GM18867 (cell line): ENCODE data around the gene KCNAB1.
A peak's percentile ranks its signal among the peaks of the same experiment; 100 is the strongest.

Experiments
- ATAC-seq: cut with Tn5 transposase; IDR thresholded peaks from one replicate; pipeline ENCODE4 v1.9.1; 2021; ENCODE audit warnings: mild to moderate bottlenecking, moderate library complexity; ENCODE audit not compliant: unreplicated experiment

KCNAB1 gene

DNA sequence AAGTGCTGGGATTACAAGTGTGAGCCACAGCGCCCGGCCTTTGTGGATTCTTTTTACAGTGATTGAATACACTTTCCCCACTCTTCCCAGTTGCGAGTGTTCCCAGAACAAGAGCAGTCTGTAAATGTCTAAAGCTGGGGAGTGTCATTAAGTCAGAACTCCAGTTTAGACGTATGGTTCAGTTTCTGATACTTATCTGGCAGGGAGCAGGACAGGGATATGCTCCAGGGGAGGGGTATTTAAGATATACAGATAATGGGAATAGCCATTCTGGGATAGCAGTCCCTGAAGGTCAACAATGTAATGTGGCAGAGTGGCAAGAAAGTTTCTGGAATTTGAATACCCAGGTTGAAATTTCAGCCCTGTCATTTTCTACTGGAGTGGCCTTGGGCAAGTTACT is 270.5 kb downstream of the KCNAB1 start:
- no peak for ATAC-seq

DNA sequence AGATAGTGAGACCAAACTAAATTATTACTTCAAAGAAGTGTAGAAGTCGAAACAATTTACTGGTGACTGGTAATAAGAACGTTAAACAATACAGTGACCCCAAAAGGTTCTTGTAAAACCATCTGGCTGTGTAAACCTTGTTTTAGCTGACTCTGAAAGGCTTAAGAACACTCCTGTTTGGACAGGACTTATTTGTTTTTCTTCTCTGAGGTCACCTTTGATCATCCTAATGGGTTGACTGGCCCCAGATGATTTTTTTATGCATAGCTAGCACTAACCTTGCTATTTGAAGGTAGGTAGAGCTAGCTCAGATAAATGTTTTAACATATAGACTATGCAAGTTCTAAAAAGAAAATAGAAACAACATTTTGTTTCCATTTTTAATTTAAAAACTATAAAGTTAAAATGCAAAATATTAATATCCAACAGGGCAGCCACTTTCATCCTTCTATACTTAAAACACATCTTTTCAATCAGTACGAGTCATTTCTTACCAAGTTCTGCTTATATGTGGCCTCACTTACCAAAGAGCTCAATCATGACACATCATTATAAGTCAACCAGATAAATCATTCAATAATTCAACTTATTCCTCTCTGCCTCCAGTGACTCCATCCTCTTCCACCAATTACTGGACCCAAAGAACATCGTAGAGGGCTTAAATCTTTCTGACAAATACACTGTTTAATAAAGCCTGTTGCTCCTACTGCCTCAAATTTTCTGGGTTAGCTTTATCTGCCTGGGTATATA is 275.8 kb downstream of the KCNAB1 start:
- ATAC-seq, result no peak

DNA sequence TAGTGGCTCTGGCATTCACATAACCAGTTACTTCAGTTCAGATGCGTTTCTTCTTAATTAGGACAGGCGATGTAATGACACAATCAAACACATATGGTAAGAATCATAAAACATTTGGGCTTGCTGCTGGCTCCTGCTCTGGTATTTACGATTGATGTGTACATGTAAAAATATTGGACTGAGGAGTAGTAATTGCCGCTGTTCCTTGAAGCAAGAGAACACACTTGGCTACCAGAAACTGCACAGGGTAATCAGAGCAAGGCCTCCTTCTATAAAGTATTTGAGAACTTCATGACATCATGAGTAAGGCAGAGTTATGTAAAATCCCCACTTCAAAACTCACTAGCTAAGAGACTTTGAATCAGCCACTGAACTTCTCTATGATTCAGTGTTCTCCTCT is 276.5 kb downstream of the KCNAB1 start:
- ATAC-seq, result no peak

DNA sequence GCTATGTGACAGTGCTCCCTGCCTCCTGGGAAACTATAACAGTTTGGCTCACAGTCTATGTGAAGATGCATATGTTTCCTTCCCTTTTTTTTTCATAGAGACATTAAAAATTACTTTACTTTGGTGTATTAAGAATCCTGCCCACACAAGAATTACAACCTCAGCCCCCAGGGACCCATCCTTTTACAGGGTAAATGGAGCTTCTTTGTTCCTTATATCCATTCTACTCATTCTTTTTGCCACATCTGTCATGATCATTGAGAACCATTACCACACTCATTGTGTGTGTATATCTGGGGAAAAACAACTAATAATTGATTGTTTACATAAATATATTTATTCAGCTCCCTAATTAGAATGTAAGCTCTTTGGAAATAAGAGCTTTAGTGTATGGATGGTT is 277.2 kb downstream of the KCNAB1 start:
- ATAC-seq, result no peak

DNA sequence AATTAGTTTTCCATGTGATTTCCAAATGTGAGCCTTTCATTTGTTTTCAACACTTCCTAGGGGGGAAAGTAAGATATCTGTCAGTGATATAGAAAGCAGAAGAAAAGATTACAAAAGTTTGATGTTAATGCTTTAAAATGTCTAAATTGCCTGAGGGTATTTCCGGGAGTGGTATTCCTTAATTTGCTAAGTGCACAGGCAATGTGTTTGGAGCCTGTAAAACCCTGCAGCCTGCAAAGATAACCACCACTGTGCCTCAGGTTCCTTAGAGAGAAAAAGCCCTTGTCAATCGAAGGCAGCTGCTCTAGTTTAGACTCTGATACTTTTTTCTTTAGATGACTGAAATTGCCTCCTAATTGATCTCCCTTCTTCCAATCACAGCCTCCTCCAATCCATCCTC is 279.7 kb downstream of the KCNAB1 start:
- no peak for ATAC-seq

DNA sequence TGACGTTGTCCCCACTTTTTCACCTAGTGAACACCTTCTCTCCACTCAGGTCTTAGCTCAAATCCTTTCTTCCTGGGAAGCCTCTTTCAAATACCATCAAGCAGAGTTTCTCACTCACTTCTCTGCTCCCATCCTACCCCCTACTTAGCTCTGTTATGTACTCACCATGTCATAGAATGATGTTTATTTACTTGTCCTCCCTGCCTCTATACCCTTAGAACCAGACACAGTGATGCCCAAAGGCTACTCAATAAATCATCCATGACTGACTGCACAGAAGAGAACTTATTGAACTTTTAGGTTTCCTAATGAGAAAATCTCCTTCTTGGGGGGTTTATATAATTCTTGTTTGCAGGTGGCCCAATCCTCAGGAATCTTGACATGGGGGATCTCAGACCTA is 280.4 kb downstream of the KCNAB1 start:
- ATAC-seq, result no peak

DNA sequence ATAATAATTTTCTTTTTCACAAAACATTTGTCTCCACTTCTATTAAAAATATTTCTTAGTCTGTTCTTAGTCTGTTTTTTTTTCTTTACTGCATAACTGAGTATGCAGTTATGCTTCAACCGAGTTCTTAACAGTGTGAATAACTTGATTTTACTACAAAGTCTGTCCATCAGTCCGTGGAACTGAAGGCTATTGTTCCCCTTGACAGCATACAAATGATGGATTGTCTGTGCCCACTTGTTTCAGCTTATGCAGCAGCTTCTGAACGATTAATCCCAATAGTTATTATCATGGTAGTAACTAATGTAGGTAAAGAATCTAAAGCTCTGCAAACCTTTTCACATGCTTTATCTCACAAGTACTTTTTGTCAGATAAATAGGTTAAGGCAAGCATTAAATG is 283.8 kb downstream of the KCNAB1 start:
- no peak for ATAC-seq

DNA sequence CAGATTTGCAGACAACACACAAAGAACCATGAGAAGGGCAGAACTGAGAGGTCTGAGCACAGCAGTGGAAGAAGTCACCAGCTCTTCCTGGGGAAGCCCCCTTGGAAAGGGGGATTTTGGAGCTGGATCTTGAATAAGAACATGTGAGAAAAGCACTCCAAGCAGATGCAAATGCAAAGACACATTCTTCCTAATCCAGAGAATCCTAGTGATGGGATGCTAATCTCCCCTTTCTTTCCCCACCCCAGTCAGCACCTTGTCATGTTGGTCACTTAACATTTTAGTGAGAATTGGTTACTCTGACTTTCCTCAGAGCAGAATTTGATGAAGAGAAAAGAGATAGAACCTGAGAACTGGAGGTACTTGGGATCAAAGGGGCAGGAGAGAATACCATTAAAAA is 286.0 kb downstream of the KCNAB1 start:
- no peak for ATAC-seq

DNA sequence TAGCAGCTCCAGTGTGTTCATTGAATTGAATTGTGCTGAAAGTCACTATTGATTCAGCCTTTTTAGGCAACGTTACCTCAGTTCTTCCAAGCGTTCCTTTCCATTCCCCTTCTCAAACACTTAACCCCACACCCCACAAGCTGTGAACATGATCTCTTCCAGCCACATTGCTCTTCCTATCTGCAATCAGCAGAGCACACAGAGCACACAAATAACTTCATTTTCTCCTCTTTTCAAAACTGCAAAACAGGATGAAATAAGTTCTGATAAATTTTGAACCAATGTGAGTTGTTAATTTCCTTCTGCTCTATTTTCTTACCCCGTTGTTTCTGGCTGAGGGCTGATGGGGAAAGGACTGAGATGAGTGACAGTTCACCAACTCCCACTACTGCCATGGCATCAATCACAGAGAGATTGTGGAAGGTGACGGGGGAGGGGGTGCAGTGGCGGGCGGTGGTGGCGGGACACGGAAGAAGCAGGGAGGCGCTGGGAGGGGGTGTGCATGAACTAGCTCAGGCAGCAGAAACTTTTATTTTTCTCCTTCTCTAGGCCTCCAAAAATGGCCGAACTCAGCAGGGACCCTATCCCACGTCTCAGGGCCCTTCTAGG is 287.3 kb downstream of the KCNAB1 start:
- ATAC-seq, result no peak

DNA sequence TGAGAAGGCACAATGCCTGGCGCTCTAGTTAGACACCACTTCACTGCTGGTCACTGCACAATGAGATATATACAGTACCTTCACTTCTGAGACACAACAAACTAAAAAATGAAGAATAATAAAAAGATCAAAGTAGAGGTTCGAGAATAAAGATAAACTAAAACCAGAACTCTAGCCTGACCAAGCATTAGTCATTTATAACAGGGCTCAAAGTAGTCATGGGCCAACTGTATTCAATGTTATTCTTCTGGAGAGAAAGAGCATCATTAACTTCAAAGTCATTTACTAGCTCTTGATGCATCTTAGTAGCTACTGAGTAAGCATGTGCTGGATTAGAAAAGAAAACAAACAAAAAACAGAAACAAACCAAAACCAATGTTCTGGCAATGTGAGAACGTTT is 289.3 kb downstream of the KCNAB1 start:
- ATAC-seq, result no peak

DNA sequence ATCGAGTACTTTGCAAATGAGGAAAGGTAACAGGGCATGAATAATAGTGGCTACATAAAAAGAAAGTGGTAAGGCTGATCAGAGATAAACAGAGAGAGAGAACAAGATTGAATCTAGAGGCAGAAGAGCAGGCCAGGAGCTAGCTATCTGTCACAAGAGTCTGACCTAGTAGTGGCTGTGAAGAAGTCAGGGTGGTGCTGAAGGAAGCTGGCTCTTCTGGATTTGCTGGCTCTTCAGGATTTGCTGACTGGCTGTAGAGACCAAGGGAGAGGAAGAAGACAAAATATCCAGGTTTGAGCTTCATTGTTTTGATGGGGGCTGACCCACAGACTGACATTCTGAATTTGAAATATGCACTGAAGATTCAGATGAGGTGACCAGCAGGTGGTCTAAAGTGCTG is 292.2 kb downstream of the KCNAB1 start:
- no peak for ATAC-seq

DNA sequence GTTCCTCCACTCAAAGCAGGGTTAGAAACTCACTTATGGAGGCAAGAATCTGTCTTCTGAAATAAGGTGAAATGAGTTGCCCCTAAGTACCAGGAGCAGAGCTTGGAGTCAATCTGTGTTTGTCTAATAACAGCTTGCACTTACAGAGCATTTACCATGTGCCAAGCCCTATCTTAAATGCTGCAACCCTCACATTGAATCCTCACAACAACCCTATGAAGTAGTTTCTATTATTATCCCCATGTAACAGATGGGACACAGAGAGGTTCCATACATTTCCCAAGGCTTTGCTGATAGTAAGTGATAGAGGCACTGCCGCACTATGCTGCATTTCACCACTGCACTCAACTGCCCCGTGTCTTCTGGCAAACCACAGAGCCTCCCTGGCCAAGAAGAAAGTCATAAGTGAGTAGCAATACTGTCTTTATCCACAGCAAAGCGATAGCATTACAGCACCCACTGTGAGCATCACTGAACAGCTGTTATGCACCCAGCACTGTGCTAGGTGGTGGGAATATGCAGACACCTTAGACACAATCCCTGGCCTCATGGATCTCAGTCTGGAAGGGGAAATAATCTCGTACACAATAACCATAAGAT is 293.0 kb downstream of the KCNAB1 start:
- ATAC-seq, result no peak

DNA sequence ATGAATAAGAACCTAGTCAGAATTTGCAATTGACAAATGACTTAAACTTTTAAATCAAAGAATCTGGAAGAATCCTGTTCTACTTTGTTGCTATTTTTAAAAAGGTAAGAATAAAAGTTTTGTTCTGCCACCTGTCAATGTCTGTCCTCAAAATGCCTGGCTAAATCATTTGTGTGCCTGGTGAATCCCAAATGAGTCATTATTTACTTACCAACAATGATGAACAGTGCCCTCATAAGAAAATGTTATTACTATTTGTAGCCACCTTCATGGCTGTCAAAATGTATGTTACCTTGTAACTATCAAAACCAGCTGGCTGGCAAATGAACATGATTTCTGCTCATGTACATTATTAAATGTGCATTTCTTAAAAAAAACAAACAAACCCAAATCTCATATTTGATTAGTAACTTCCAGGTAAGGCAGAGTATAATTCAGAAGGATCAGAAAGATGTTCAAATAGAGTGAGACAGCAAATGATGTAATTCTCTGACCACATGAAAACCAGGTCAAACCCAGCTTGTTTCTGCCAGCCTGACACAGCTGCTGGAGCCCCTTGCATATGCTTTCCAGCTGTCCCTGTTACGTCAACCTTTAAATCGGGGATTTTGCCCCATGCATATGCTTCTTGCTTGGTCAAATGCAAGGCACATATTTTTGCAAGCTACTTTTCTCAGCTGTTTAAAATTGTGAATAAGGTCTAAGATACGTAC is 296.6 kb downstream of the KCNAB1 start:
- peak; percentile 46 for ATAC-seq

DNA sequence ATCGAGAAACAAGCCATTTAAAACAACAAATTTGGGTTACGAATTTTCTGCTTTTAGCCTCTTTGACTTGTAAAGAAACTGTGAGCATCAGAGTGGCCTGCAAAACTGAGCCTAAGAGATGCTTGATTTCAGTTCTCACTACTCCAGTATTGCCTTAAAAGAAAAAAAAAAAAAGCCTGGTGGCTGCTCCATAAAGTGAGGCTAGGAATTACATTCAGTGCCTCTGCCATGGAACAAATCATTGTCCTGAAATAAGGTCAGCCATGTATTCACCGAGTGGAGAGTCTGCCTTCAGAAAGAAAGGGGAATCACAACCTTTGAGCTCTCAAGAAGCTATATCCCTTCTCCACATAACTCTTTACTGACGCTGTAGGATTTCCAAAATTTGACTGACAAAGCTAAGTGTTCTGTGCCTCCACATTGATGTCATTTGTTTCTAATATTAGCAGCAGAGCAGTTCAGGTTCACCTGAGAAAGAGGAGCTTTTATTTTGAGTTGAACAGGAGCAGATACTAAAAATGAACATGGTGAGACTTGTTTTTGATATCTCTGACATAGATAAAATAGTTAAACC is 297.3 kb downstream of the KCNAB1 start:
- ATAC-seq, result no peak

DNA sequence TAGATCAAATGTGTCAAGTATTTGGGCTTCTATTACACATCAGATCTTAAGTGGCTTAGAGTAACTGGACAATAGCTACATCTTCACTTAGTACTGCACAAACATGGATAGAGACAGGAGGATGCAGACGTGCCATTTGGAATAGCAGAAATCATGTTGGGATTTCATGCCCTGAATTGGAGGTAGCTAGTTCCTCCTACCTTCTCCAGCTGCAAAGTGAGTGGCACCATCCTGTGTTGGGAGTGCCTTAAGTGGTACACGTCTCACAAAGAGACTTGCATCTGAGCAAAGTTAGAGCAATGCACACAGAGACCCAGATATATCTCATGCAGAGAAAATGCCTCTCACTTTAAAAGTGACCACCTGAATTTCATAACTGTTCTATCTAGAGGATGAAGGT is 298.1 kb downstream of the KCNAB1 start:
- ATAC-seq, result no peak

DNA sequence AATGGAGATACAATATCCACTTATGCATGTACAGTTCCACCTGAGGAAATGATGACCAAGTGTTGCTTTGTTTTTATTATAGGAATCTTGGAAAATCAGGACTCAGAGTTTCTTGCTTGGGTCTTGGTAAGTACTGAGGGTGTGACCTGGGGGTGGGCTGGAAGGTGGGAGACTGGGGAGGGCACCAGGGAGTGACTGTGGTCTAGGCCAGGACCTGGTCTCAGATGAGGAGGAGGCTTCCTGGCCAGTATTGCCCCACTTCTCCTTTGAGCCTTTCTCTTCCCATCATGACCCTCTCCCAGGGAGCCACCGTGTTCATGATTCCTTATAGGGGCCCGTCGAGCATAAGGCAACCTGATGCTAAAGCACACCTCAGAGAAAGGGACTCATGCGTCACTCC is 301.2 kb downstream of the KCNAB1 start:
- ATAC-seq, result no peak

DNA sequence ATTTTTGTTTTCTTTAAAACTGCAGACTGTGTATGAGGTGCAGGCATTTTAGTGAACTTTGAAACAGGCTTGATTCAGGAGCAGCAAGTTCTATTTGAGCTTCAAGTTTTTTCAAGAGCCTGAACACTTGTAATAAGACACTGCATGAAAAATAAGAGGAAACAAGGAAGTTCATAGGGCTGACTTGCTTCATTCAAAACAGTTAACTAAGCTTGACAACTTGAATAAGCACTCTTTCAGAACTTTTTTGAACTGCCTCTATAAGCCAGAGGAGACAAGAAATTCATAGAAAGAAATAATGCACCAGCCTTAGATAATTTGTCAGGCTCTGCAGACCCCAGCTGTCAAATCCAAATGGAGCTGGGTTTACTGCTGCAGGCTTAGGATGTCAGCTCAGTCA is 304.4 kb downstream of the KCNAB1 start:
- no peak for ATAC-seq

DNA sequence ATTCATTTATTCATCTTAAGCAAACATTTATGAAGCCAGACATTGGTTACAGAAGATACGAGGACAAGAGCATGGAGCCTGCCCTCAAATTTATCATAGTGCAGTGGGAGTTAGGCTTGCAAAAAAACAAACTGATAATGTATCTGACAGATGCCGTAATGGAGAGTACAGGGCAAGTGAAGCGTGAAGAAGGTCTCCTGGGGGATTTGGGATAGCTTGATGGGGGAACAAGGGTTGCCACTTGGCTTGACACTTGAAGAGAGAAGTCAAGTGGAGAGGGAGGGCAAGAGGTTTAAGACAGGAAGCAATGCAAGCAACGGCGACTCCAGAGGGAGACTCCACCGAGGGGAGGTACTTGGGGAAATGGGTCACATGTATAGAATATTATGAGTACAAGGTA is 305.3 kb downstream of the KCNAB1 start:
- no peak for ATAC-seq

DNA sequence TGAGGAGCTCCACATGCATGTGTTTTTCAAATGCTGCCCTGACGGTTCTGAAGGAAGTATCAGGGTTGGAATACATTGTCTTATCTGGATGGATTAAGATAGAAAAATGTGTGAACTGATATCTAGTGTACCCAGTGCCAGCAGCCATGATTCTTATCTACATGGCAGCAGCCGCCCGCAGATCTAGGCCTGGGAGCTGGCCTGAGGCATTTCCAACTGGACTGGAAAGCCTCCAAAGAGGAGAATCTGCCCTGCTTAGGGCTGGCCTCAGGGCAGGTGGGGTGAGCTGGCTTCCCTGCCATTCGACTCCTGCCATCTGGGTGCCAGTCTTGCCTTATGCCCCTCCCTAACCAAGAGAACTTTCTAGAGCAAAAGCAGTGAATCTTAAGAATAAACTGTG is 308.7 kb downstream of the KCNAB1 start:
- no peak for ATAC-seq

DNA sequence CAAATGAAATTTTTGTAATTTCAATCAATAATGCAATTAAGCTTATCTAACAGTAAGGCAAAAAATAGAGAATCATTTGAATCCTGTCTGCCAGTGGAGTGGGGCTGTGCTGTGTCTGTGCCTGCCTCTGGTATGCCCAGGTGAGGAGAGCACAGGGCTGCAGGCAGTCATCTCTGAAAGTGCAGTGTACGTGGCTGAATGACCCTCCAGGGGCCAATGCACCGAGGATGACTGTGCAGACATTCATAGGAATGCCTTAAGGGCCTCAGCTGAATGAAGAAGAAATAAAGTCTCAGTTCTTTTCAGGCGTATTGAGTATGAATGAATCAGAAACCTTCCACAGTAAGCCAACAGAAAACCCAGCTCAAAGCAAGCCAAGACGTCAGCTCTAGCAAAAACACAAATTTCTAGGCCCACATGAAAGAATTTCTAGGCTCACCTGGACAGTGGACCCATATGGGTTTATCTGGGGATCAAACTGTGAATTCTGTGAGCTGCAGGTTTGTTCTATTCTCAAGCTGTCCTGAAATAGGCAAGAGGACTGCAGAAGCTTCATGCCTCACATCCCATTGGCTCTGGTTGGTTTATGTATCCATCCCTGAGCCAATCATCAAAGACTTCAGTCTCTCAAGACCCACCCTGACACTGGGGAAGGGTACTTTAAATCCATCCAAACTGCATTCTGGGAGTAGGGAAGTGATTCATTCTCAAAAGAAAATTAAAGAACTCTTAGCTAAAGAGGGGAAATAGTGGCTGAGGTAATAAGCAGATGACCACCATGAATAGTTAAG is 311.2 kb downstream of the KCNAB1 start:
- ATAC-seq, result no peak

DNA sequence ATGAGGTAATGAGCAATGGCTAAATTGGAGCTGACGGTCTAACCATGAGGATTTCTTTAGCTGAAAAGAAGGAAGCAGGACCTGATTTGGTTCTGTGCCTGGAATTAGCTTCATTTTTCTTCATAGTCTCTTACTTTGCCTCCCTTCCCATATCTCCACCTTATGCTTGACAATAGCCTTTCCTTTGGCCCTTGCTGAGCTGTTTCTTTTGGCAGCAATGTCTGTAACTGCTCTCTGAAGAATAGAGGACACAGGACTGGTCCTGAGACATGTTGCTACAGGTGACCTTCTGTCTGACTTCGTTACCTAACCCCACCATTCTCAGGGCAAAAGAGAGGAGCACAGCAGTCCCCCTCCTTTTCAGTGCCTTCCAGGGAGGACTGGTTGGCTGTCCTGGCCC is 312.2 kb downstream of the KCNAB1 start:
- ATAC-seq, result no peak
